Activated naive CD4-positive, alpha-beta T cell treated with anti-CD3 and anti-CD28 coated beads, Interleukin-2, amount 50 U/mL, for 16 hours (primary cell): ENCODE data around the gene ATP5PO.
"Not testable (repeated sequence)": the region's sequence is repeated elsewhere in the genome, so short reads cannot be mapped to it uniquely, and the experiment has no call there.

Source experiments
- DNase-seq: peaks from one replicate; pipeline ENCODE4 v3.0.0-alpha.2; 2020

ATP5PO gene

DNA sequence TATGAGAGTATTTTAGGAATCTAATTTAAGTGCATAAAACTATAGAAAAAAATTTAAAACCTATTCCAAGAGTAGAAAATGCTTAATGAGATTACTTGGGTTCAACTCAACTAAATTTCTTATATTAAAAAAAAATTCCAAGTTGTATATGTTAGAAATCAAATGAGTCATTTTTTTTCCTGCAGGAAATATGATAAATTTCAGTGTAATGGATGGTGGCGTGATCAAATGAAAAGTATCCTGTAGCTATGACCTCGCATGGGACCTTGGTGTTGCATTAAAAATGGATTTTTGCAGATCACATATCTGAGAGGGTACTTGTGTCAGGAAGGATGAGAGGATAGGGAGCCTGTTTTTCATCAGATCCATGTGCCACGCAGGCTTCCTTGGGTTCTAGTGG, 17.9 kb downstream of the ATP5PO start:
- DNase-seq = no peak

DNA sequence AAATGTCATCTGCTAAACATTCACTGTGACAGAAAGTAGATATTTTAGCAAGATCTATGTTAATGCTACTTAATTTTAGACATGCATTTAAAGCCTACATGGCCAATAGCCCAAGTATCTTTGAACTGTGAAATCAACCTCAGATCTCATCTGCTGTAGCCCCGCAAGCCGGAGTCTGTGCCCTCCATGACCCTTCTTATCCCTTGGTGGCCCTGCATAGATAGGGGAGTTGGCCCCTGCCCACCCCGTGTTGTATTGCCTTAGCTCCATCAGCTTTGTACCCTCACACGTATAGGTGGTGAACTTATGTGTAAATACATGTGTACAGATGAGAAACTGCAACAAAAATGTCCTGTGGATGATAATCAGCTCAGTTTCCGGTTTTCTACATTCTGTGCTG, 18.5 kb downstream of the ATP5PO start:
- no peak for DNase-seq

GRCh38 chr21:33896691-33897090, 18.9 kb downstream of the ATP5PO start:
- no peak for DNase-seq

- DNase-seq = no peak
Observed at GRCh38 chr21:33895356-33895755, 20.2 kb downstream of the ATP5PO start.

GRCh38 chr21:33894736-33895288, 20.8 kb downstream of the ATP5PO start:
- peak; percentile 82 for DNase-seq

DNA sequence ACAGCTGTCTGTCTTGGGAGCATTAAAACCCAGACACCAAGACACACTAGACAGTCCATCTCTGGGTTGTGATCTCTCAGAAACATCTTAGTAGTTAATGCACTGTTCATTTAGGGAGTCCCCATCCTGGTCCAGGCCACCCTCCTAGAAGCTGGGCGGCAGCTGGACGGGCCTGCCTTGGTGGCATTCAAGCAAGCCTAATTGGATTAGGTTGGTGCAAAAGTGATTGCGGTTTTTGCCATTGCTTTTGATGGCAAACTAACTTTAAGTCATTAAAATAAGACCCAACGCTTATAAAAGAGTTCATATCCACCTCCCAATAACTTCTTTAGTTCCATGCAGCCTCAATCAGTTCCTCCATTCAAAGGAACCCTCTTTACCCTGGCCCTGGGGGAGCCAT, 21.7 kb downstream of the ATP5PO start:
- no peak for DNase-seq

DNA sequence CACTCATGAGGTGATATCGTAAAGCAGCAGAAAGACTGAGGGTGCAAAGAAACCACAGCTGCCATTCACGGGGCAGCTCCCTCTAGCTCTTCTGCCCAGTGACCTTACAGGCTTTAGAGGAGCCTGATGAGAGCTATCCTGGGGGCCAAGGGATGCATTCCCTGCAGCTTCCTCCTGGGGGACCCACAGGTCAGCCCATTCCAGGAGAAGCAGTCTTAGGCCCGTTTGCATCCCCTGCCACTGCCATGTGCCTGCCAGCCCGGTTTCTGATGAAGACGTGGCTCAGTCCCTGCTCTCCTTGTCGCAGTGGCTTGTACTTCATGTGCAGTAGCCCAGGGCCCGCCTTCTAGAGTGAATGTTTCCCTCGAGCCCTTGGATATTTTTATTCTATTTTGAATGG, 22.8 kb downstream of the ATP5PO start:
- no peak for DNase-seq

DNA sequence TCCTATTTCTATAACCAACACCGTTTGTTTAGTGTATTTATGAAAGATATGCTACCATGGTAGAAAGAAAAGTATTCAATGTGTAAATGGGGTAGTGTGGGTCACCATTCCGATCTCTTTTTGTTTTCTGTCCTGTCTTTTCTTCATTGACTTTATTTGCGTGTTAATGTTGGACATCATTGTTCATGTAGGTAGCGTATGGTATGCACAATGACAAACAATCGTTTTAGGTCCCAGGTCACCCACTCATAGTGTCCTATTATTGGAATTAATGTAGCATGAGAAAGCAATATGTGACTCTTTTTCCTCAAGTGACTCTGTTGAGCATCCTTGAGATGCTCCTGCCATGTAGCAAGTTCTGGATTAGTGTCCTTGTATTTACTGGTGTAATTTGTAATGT, 25.4 kb downstream of the ATP5PO start:
- no peak for DNase-seq

DNA sequence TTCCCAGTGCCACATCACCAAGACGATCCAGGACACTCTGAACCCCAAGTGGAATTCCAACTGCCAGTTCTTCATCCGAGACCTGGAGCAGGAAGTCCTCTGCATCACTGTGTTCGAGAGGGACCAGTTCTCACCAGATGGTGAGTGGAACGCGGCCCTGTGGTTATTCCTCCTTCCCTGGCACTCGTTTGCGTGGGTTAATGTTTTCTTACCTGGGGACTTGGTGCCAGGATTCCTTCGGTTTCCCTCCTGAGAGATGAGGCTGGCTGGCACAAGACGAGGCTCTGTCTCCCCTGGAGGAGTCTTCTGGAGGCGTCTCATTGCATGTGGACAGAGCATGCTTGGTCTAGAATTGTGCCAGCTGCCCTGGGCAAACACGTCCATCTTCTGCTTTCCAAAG, 29.3 kb downstream of the ATP5PO start:
- no peak for DNase-seq

GRCh38 chr21:33885172-33885514, 30.5 kb downstream of the ATP5PO start:
- DNase-seq = no peak

DNA sequence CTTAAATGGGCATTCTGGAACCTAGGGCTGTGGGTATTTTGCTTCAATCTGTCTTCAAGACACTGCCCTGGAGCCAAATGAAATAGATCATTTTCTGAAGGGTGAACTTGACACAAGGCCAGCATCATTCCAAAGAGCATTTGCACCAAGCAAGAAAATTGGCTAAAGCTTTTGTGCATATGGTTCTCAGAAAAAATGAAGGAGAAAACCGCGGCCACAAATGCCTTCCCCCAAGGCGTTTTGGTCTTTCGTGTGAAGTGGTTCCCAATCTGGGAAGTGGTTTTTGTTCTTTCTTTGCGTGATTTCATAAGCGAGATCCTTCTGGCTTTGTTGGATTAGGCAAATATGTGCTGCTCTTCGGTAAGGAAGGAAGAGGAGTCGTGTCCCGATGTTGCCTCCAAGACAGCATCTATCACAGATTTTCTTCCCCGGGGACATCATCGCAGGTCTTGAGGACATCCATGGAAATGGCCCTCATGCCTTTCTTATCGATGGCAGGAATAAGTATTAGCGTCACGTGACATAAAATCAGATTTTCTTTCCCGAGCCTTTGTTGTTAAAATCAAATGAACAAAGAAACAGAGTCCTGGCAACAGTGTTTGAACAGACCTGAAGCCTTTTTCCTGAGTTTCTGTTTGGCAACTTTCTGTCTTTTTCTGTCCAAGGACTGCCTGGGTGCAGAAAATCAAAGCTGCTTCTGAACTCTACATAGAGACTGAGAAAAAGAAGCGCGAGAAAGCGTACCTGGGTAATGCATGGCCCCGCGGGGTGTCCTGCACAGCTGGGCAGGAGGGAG, 31.0 kb downstream of the ATP5PO start:
- DNase-seq = no peak

GRCh38 chr21:33883118-33883517, 32.5 kb downstream of the ATP5PO start:
- no peak for DNase-seq

DNA sequence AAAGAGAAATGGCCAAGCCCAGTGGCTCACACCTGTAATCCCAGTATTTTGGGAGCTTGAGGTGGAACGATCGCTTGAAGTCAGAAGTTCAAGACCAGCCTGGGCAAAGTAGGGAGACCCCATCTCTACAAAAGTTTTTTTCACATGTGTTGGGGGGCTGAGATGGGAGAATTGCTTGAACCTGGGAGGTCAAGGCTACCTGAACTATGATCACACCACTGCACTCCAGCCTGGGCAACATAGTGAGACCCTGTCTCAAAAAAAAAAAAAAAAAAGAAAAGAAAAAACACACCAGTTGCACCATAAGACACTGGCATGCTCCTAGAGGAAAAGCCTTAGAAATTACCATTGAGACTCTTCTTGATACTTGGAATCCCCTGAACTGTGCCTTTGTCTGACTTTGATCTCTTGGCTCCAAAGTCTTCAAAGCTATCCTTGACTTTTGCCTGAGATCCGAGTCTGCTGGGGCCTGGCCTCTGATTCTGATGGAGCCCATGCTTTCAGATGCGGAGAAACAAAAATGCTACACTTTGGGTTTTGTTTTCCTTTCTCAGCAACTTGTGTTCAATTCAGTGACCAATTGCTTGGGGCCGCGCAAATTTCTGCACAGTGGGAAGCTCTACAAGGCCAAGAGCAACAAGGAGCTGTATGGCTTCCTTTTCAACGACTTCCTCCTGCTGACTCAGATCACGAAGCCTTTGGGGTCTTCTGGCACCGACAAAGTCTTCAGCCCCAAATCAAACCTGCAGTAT, 33.7 kb downstream of the ATP5PO start:
- DNase-seq = no peak

GRCh38 chr21:33880626-33881025, 35.0 kb downstream of the ATP5PO start:
- no peak for DNase-seq

GRCh38 chr21:33878824-33879223, 36.8 kb downstream of the ATP5PO start:
- DNase-seq = no peak

- no peak for DNase-seq
Observed at GRCh38 chr21:33875026-33875695, 40.4 kb downstream of the ATP5PO start.

GRCh38 chr21:33874161-33874560, 41.4 kb downstream of the ATP5PO start:
- DNase-seq = no peak

DNA sequence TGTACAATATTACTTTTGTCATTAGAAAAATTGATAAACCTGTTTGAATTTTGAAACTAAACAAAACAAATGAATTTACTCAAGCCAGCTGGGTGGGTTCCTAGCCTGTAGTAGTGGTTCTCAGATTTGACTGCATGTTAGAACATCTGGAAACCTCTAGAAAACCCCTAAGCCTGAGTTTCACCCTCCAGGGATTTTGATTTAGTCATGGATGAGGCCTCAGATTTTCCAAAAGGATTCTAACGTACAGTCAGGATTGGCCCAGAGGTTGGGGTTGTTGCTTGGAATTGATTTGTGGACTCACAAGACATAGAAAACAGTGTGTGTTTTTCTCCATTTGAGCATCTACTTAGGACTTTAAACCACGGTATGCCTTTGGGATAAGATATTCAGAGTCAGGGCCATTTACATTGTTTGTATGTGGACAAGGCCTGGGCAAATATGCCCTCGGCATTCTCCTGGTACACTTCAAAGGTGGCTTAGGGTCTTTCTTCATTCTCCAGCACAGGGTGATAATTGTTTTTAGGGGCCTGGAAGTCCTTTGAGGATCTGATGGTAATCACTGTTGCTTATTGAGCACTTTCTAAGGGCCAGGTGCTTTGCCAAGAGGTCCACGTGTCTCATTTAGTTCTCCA, 42.6 kb downstream of the ATP5PO start:
- no peak for DNase-seq

- DNase-seq = no peak
Observed at GRCh38 chr21:33871171-33871570, 44.4 kb downstream of the ATP5PO start.

DNA sequence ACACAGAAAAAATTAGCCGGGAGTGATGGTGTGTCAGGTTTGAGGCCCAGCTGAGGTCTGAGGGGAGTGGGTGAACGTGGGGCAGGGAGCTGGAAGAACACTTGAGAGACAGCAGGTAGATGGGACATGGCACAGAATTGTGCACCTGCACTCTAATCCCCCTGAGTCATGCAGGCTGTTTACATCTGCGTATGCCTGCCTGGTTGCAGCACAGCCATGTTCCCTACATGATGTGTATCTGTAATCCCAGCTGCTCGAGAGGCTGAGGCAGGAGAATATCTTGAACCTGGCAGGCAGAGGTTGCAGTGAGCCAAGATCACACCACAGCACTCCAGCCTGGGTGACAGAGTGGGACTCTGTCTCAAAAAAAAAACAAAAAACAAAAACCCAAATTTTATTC, 44.8 kb downstream of the ATP5PO start:
- no peak for DNase-seq

DNA sequence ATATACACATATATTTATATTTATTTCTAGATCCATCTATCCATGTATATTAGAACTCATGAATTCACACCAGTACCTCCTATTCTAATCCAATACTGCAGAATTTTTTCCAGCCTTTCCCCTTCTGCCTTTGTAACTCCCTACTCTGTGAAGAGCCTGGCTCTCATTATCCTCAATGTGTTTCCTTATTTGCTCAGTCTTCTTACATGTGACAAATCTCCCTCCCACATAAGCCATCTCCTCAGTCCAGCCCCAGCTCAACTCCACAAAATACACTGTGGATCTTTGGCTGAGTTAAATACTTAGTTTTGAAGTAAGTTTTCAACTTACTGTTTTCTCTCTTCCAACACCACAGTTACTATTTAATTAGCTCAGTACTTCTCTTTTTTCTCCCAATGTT, 45.7 kb downstream of the ATP5PO start:
- no peak for DNase-seq

GRCh38 chr21:33867868-33868267, 47.7 kb downstream of the ATP5PO start:
- not testable (repeated sequence) for DNase-seq

DNA sequence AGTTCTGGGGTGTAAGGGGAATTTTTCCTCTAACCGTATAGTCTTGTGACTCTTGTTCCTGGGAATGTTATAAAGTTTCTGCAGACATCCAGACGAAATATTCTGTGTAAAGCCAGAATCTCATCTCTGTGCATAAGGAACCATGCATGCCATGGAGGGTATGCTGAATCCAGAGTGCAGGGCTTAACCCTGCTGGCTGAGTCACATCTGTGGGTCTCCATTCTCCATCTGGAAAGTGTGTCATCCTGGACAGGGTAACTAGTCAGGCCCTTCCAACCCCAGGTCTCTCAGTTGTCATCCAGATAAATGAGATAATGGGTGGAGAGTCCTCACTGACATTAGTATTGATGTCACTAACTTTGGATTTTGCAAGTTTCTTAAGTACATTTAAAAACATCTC, 48.8 kb downstream of the ATP5PO start:
- no peak for DNase-seq
